HL-60 (cell line): Measurements from ENCODE around the gene TMEM72.

Experiments
- GABPA ChIP-seq: IDR thresholded peaks from 2 replicates; pipeline ENCODE4 v1.6.1; 2012; ENCODE audit warnings: low read depth
- POLR2AphosphoS5 ChIP-seq: IDR thresholded peaks from 2 replicates; pipeline ENCODE4 v1.6.1; 2012; ENCODE audit warnings: low read depth
- SPI1 ChIP-seq: IDR thresholded peaks from 2 replicates; pipeline ENCODE4 v1.6.1; 2012; ENCODE audit warnings: low read depth, mild to moderate bottlenecking, borderline replicate concordance
- TF ChIP-seq, protein P1 (sequence below): IDR thresholded peaks from one replicate; pipeline ENCODE4 v1.5.1; 2011; ENCODE audit warnings: low read length, control low read depth, inconsistent platforms; ENCODE audit not compliant: insufficient read depth
- TF ChIP-seq, protein P2 (sequence below): IDR thresholded peaks from 2 replicates; pipeline ENCODE4 v1.6.1; 2012; ENCODE audit warnings: low read depth; ENCODE audit not compliant: insufficient replicate concordance

DNA sequence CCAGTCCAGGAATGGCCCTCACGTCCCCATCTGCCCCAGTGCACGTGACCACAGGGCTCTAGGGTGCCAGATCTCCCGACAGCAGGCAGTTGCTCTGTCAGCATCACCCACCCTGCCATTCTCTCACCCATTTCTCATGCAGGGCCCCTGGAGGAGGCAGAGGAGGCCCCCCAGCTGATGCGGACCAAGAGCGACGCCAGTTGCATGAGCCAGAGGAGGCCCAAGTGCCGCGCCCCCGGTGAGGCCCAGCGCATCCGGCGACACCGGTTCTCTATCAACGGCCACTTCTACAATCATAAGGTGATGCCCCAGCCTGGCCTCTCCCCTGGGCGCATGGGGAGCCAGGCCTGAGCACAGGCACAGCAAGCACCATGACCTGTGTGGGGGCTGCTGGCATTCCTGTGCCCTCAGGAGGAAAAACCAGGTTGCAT lies 73.5 kb downstream of the TMEM72 start:
- TF ChIP-seq POLR2AphosphoS5 (no peak), GABPA (no peak), SPI1 (no peak)
- TF ChIP-seq, protein P1, sequence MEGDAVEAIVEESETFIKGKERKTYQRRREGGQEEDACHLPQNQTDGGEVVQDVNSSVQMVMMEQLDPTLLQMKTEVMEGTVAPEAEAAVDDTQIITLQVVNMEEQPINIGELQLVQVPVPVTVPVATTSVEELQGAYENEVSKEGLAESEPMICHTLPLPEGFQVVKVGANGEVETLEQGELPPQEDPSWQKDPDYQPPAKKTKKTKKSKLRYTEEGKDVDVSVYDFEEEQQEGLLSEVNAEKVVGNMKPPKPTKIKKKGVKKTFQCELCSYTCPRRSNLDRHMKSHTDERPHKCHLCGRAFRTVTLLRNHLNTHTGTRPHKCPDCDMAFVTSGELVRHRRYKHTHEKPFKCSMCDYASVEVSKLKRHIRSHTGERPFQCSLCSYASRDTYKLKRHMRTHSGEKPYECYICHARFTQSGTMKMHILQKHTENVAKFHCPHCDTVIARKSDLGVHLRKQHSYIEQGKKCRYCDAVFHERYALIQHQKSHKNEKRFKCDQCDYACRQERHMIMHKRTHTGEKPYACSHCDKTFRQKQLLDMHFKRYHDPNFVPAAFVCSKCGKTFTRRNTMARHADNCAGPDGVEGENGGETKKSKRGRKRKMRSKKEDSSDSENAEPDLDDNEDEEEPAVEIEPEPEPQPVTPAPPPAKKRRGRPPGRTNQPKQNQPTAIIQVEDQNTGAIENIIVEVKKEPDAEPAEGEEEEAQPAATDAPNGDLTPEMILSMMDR = no peak
- TF ChIP-seq, protein P2, sequence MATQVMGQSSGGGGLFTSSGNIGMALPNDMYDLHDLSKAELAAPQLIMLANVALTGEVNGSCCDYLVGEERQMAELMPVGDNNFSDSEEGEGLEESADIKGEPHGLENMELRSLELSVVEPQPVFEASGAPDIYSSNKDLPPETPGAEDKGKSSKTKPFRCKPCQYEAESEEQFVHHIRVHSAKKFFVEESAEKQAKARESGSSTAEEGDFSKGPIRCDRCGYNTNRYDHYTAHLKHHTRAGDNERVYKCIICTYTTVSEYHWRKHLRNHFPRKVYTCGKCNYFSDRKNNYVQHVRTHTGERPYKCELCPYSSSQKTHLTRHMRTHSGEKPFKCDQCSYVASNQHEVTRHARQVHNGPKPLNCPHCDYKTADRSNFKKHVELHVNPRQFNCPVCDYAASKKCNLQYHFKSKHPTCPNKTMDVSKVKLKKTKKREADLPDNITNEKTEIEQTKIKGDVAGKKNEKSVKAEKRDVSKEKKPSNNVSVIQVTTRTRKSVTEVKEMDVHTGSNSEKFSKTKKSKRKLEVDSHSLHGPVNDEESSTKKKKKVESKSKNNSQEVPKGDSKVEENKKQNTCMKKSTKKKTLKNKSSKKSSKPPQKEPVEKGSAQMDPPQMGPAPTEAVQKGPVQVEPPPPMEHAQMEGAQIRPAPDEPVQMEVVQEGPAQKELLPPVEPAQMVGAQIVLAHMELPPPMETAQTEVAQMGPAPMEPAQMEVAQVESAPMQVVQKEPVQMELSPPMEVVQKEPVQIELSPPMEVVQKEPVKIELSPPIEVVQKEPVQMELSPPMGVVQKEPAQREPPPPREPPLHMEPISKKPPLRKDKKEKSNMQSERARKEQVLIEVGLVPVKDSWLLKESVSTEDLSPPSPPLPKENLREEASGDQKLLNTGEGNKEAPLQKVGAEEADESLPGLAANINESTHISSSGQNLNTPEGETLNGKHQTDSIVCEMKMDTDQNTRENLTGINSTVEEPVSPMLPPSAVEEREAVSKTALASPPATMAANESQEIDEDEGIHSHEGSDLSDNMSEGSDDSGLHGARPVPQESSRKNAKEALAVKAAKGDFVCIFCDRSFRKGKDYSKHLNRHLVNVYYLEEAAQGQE = no peak
